ENCODE results near the gene SGPL1. TPM values are rescaled to one million over a fixed set of nuclear protein-coding genes. Genes with fewer than 3 reads are reported as not detected.

The SGPL1 gene
- total RNA-seq, 3 donors from 2014 or later = 50.5 to 67.2 (median 55.5) TPM

- TF ChIP-seq, protein P1, sequence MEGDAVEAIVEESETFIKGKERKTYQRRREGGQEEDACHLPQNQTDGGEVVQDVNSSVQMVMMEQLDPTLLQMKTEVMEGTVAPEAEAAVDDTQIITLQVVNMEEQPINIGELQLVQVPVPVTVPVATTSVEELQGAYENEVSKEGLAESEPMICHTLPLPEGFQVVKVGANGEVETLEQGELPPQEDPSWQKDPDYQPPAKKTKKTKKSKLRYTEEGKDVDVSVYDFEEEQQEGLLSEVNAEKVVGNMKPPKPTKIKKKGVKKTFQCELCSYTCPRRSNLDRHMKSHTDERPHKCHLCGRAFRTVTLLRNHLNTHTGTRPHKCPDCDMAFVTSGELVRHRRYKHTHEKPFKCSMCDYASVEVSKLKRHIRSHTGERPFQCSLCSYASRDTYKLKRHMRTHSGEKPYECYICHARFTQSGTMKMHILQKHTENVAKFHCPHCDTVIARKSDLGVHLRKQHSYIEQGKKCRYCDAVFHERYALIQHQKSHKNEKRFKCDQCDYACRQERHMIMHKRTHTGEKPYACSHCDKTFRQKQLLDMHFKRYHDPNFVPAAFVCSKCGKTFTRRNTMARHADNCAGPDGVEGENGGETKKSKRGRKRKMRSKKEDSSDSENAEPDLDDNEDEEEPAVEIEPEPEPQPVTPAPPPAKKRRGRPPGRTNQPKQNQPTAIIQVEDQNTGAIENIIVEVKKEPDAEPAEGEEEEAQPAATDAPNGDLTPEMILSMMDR (IDR thresholded peaks at IDR 0.05) = no peak
- DNase-seq (no peak), ATAC-seq (peak; percentile 38)
- H3K4me3 ChIP-seq = no peak overlapping the region
- intact Hi-C loops (cut with DNase I, micrococcal nuclease) = no loop called here
- no peaks in the 10 kb centered on the region for H3K9me3 ChIP-seq
- no peaks in the 10 kb centered on the region for H3K4me1 ChIP-seq (ENCODE audit: low read depth)
- H3K36me3 ChIP-seq (ENCODE audit: low read depth) = no peaks in the 10 kb centered on the region
Measured at GRCh38 chr10:70866424-70866823, 50.7 kb downstream of the SGPL1 start.

- no peak for ATAC-seq
- intact Hi-C loops (cut with DNase I, micrococcal nuclease) = loop anchor here in 1 of 2 donors (10.0 kb wide), 1 partner anchor 317 kb away; no protein-coding TSS in a partner anchor
- Histone ChIP-seq H3K36me3 (ENCODE audit: low read depth) (no peaks in the 10 kb centered on the region), H3K9me3 (no peaks in the 10 kb centered on the region), H3K4me3 (no peak overlapping the region), H3K4me1 (ENCODE audit: low read depth) (no peaks in the 10 kb centered on the region)
- TF ChIP-seq, protein P1 (IDR thresholded peaks at IDR 0.05) = no peak
- DNase-seq = no peak
Measured at GRCh38 chr10:70872291-70872690, 56.5 kb downstream of the SGPL1 start.

- no peak for DNase-seq
- intact Hi-C loops (cut with DNase I, micrococcal nuclease) = loop anchor here in 1 of 2 donors (10.0 kb wide), 1 partner anchor 319 kb away; no protein-coding TSS in a partner anchor
- TF ChIP-seq, protein P1 (IDR thresholded peaks at IDR 0.05) = no peak
Measured at GRCh38 chr10:70874061-70874460, 58.3 kb downstream of the SGPL1 start.

DNA sequence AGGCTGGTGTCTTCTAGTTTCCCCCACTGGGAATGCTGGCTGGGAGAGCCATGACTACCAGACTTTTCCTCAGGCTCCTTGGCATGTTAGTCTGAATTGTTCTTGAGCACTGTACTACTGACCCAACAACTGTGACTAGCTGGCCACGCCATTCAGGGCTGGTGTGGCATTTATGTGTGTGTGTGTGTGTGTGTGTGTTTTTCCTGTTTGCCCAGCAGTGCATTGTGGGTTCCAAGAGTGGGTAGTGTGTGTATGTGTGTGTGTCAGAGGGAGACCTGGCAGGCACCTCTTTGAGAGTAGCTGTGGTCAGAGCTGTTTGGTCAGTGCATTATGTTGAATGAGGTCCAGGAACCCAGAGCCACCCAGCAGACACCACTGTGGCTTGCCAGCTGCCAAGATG is 63.5 kb downstream of the SGPL1 start:
- Histone ChIP-seq H3K4me1 (ENCODE audit: low read depth) (no peaks in the 10 kb centered on the region), H3K4me3 (no peak overlapping the region), H3K9me3 (no peaks in the 10 kb centered on the region), H3K36me3 (ENCODE audit: low read depth) (no peaks in the 10 kb centered on the region)
- TF ChIP-seq, protein P1 (IDR thresholded peaks at IDR 0.05) = no peak
- DNase-seq (no peak), ATAC-seq (peak; percentile 5)
- intact Hi-C loops (cut with DNase I, micrococcal nuclease) = loop anchor here in 1 of 2 donors (10.0 kb wide), 1 partner anchor 324 kb away; no protein-coding TSS in a partner anchor

More at GRCh38 chr10:70874061-70874460, 58.3 kb downstream of the SGPL1 start:
- H3K9me3 ChIP-seq = no peaks in the 10 kb centered on the region
- H3K4me1 ChIP-seq (ENCODE audit: low read depth) = no peaks in the 10 kb centered on the region
- no peak overlapping the region for H3K4me3 ChIP-seq
- no peaks in the 10 kb centered on the region for H3K36me3 ChIP-seq (ENCODE audit: low read depth)
- no peak for ATAC-seq

DNA sequence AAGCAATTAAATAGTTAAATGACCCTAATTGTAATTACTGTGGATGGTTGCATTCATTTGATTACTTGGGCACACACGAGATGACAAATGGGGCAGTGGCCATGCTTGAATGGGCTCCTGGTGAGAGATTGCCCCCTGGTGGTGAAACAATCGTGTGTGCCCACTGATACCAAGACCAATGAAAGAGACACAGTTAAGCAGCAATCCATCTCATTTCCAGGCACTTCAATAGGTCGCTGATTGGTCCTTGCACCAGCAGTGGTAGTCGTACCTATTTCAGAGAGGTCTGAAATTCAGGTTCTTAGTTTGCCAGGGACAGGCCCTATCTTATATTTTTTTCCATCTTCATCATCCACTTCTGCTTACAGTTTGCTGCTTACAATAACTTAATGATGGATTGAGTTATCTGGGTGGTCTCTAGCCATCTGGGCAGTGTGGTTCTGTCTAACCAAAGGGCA is 64.4 kb downstream of the SGPL1 start:
- ATAC-seq = peak; percentile 95
- no peaks in the 10 kb centered on the region for H3K4me1 ChIP-seq (ENCODE audit: low read depth)
- TF ChIP-seq, protein P1 (IDR thresholded peaks at IDR 0.05) = peak; percentile 75
- intact Hi-C loops (cut with DNase I, micrococcal nuclease) = loop anchor here (2.0 to 5.0 kb wide), 2 partner anchors 63 to 68 kb away; no protein-coding TSS in a partner anchor
- H3K4me3 ChIP-seq = no peak overlapping the region
- no peaks in the 10 kb centered on the region for H3K9me3 ChIP-seq
- H3K36me3 ChIP-seq (ENCODE audit: low read depth) = no peaks in the 10 kb centered on the region
- peak in 2 of 3 donors; percentile 77 to 93 for DNase-seq

Measured in mucosa of descending colon (tissue), 3 donors.